DND-41 (cell line): ENCODE data around the gene TRIM47.
A peak's percentile ranks its signal among the peaks of the same experiment; 100 is the strongest.

Experiments used
- ATAC-seq: fragments of 200-7000 bp; cut with Tn5 transposase; 3 replicates; pipeline ENCODE4 v1.9.1; 2021; ENCODE audit warnings: low read depth; ENCODE audit not compliant: insufficient read depth
- DNase-seq: peaks from one replicate; pipeline ENCODE4 v3.0.0-alpha.2; 2020
- H2AFZ ChIP-seq: 2 replicates; pipeline ENCODE4 v1.6.0; 2012; ENCODE audit warnings: low read depth, low read length
- H3K27ac ChIP-seq: 2 replicates; pipeline ENCODE4 v1.5.1; 2012; ENCODE audit warnings: low read length, inconsistent platforms
- H3K27me3 ChIP-seq: fragments of 200-600 bp; sonication (generic); 2 replicates; pipeline ENCODE4 v1.6.0; 2012; ENCODE audit warnings: low read length, mild to moderate bottlenecking, inconsistent platforms; ENCODE audit not compliant: insufficient read depth, poor library complexity
- H3K36me3 ChIP-seq: 2 replicates; pipeline ENCODE4 v1.5.1; 2012; ENCODE audit warnings: low read length, inconsistent platforms; ENCODE audit not compliant: insufficient read depth
- H3K4me1 ChIP-seq: 2 replicates; pipeline ENCODE4 v1.5.1; 2012; ENCODE audit warnings: mild to moderate bottlenecking, low read length; ENCODE audit not compliant: insufficient read depth
- H3K4me2 ChIP-seq: 2 replicates; pipeline ENCODE4 v1.6.0; 2012; ENCODE audit warnings: mild to moderate bottlenecking, moderate library complexity, low read length, inconsistent platforms; ENCODE audit not compliant: insufficient read depth
- H3K4me3 ChIP-seq, 2 experiments: fragments of 200-600 bp in 1 of 2; shearing (Covaris generic) in 1 of 2; 2 replicates each; pipeline ENCODE4 v1.5.1; 2012 to 2016; ENCODE audit warnings: inconsistent platforms in 2 of 2, low read length in 2 of 2, mild to moderate bottlenecking in 2 of 2, low read depth in 1 of 2, moderate library complexity in 1 of 2
- H3K79me2 ChIP-seq: 2 replicates; pipeline ENCODE4 v1.6.0; 2012; ENCODE audit warnings: low read length, inconsistent platforms; ENCODE audit not compliant: insufficient read depth
- H3K9ac ChIP-seq: 2 replicates; pipeline ENCODE4 v1.6.0; 2012; ENCODE audit warnings: low read depth, mild to moderate bottlenecking, inconsistent platforms, low read length, moderate library complexity
- H3K9me3 ChIP-seq: 2 replicates; pipeline ENCODE4 v1.5.1; 2012; ENCODE audit warnings: low read length, moderate library complexity, mild to moderate bottlenecking, inconsistent platforms; ENCODE audit not compliant: insufficient read depth, severe bottlenecking
- H4K20me1 ChIP-seq: 2 replicates; pipeline ENCODE4 v1.6.0; 2012; ENCODE audit warnings: low read length; ENCODE audit not compliant: insufficient read depth
- CTCF ChIP-seq: IDR thresholded peaks from 2 replicates; pipeline ENCODE4 v1.5.1; 2012; ENCODE audit warnings: borderline replicate concordance, low read length, moderate library complexity, mild to moderate bottlenecking; ENCODE audit not compliant: poor library complexity, severe bottlenecking; ENCODE audit errors: extremely low read depth
- EZH2 ChIP-seq: IDR thresholded peaks from 3 replicates; pipeline ENCODE4 v1.6.1; 2012; ENCODE audit warnings: borderline replicate concordance, low read depth, mild to moderate bottlenecking, moderate library complexity, low read length, inconsistent platforms; ENCODE audit not compliant: severe bottlenecking

Gene TRIM47

GRCh38 chr17:75827308-75828075 lies 50.9 kb downstream of the TRIM47 start:
- DNase-seq (peak; percentile 61), ATAC-seq (peak; percentile 67)
- H2AFZ ChIP-seq: no peak overlapping the region
- H3K9me3 ChIP-seq: no peaks in the 10 kb centered on the region
- peaks cover 6% of the 10 kb centered on the region; the same call in 1 of the 2 replicates for H4K20me1 ChIP-seq
- H3K27ac ChIP-seq: peak overlapping the region; percentile 27; the same call in 1 of the 2 replicates
- no peak overlapping the region for H3K4me3 ChIP-seq
- peaks cover 75% of the 10 kb centered on the region for H3K36me3 ChIP-seq
- H3K4me2 ChIP-seq: no peak overlapping the region
- no peaks in the 10 kb centered on the region for H3K79me2 ChIP-seq
- H3K9ac ChIP-seq: no peak overlapping the region
- no peaks in the 10 kb centered on the region for H3K4me1 ChIP-seq
- TF ChIP-seq CTCF (peak; percentile 76), EZH2 (no peak)
- H3K27me3 ChIP-seq: no peaks in the 10 kb centered on the region

GRCh38 chr17:75826561-75827307 lies 51.6 kb downstream of the TRIM47 start:
- Histone ChIP-seq H4K20me1 (peaks cover 11% of the 10 kb centered on the region), H2AFZ (no peak overlapping the region), H3K9me3 (no peaks in the 10 kb centered on the region), H3K4me2 (no peak overlapping the region), H3K27me3 (no peaks in the 10 kb centered on the region), H3K79me2 (no peaks in the 10 kb centered on the region), H3K36me3 (peaks cover 83% of the 10 kb centered on the region), H3K27ac (0 out of 2 replicates have a peak overlapping the region, but pooled peaks have one; percentile 38), H3K4me1 (no peaks in the 10 kb centered on the region), H3K9ac (no peak overlapping the region), H3K4me3 (no peak overlapping the region)
- ATAC-seq (no peak), DNase-seq (no peak)
- no peak for TF ChIP-seq EZH2
- TF ChIP-seq CTCF: no peak

- Histone ChIP-seq H3K4me2 (no peak overlapping the region), H3K9ac (no peak overlapping the region), H3K27ac (peak overlapping the region; percentile 14; the same call in 1 of the 2 replicates), H4K20me1 (peaks cover 11% of the 10 kb centered on the region), H3K79me2 (no peaks in the 10 kb centered on the region), H3K27me3 (no peaks in the 10 kb centered on the region), H3K9me3 (no peaks in the 10 kb centered on the region), H3K4me1 (no peaks in the 10 kb centered on the region), H2AFZ (no peak overlapping the region), H3K36me3 (peaks cover 88% of the 10 kb centered on the region), H3K4me3 (no peak overlapping the region)
- TF ChIP-seq EZH2 (no peak), CTCF (no peak)
- DNase-seq: no peak
- no peak for ATAC-seq
Observed at GRCh38 chr17:75825748-75826370, 52.5 kb downstream of the TRIM47 start.
